ENCODE measurements around the gene FBXO47.

Gene FBXO47

GRCh38 chr17:38903404-38903803 is 63.8 kb downstream of the FBXO47 start:
- no peak for DNase-seq (ENCODE audit: low spot score)

- no peak for DNase-seq (ENCODE audit: low spot score)
Measured at GRCh38 chr17:38900978-38901656, 66.1 kb downstream of the FBXO47 start.

- no peak for DNase-seq (ENCODE audit: low spot score)
Measured at GRCh38 chr17:38899421-38899820, 67.8 kb downstream of the FBXO47 start.

GRCh38 chr17:38898812-38899348 is 68.3 kb downstream of the FBXO47 start:
- peak; percentile 81 for DNase-seq (ENCODE audit: low spot score)

- peak; percentile 33 for DNase-seq (ENCODE audit: low spot score)
Measured at GRCh38 chr17:38898291-38898679, 68.9 kb downstream of the FBXO47 start.

GRCh38 chr17:38897671-38898290 is 69.4 kb downstream of the FBXO47 start:
- DNase-seq (ENCODE audit: low spot score), result no peak

GRCh38 chr17:38897176-38897575 is 70.0 kb downstream of the FBXO47 start:
- no peak for DNase-seq (ENCODE audit: low spot score)

- DNase-seq (ENCODE audit: low spot score), result no peak
Measured at GRCh38 chr17:38896346-38896954, 70.8 kb downstream of the FBXO47 start.

GRCh38 chr17:38894276-38894675 is 72.9 kb downstream of the FBXO47 start:
- DNase-seq (ENCODE audit: low spot score), result no peak

- DNase-seq (ENCODE audit: low spot score), result no peak
Measured at GRCh38 chr17:38893607-38894006, 73.6 kb downstream of the FBXO47 start.

GRCh38 chr17:38893113-38893512 is 74.1 kb downstream of the FBXO47 start:
- no peak for DNase-seq (ENCODE audit: low spot score)

GRCh38 chr17:38892620-38893019 is 74.6 kb downstream of the FBXO47 start:
- no peak for DNase-seq (ENCODE audit: low spot score)

GRCh38 chr17:38892083-38892482 is 75.1 kb downstream of the FBXO47 start:
- no peak for DNase-seq (ENCODE audit: low spot score)

GRCh38 chr17:38891441-38891840 is 75.8 kb downstream of the FBXO47 start:
- DNase-seq (ENCODE audit: low spot score), result no peak

GRCh38 chr17:38890410-38890746 is 76.8 kb downstream of the FBXO47 start:
- no peak for DNase-seq (ENCODE audit: low spot score)

GRCh38 chr17:38889745-38890409 is 77.3 kb downstream of the FBXO47 start:
- no peak for DNase-seq (ENCODE audit: low spot score)

GRCh38 chr17:38888842-38889241 is 78.4 kb downstream of the FBXO47 start:
- no peak for DNase-seq (ENCODE audit: low spot score)

GRCh38 chr17:38886643-38887010 is 80.6 kb downstream of the FBXO47 start:
- no peak for DNase-seq (ENCODE audit: low spot score)
